GM12875 (cell line): ENCODE data around the gene ADGRF4.

Source experiments
- H3K4me3 ChIP-seq: one replicate; pipeline ENCODE4 v1.5.1; 2011; ENCODE audit warnings: low read depth, low read length, control low read depth
- CTCF ChIP-seq: IDR thresholded peaks from 2 replicates; pipeline ENCODE4 v1.5.1; 2011; ENCODE audit warnings: low read depth, mild to moderate bottlenecking, control low read depth, inconsistent platforms, low read length, moderate library complexity, borderline replicate concordance; ENCODE audit not compliant: insufficient read depth

Gene ADGRF4

GRCh38 chr6:47661960-47662359 is 36.4 kb upstream of the ADGRF4 start:
- TF ChIP-seq CTCF = no peak
- no peak overlapping the region for H3K4me3 ChIP-seq

GRCh38 chr6:47663462-47664216 is 34.7 kb upstream of the ADGRF4 start:
- no peak overlapping the region for H3K4me3 ChIP-seq
- no peak for TF ChIP-seq CTCF

GRCh38 chr6:47665112-47665511 is 33.3 kb upstream of the ADGRF4 start:
- no peak overlapping the region for H3K4me3 ChIP-seq
- TF ChIP-seq CTCF = no peak

- TF ChIP-seq CTCF = no peak
- no peak overlapping the region for H3K4me3 ChIP-seq
These were observed 28.5 kb upstream of the ADGRF4 start for GRCh38 chr6:47669684-47670513.

- TF ChIP-seq CTCF = no peak
- H3K4me3 ChIP-seq = no peak overlapping the region
These were observed 27.5 kb upstream of the ADGRF4 start for GRCh38 chr6:47670851-47671250.

- TF ChIP-seq CTCF = no peak
- H3K4me3 ChIP-seq = no peak overlapping the region
These were observed 26.6 kb upstream of the ADGRF4 start for GRCh38 chr6:47671777-47672176.
